HG02973 (cell line): Measurements from ENCODE around the gene LCN6.
"Not testable (repeated sequence)": the region's sequence is repeated elsewhere in the genome, so short reads cannot be mapped to it uniquely, and the experiment has no call there.

ENCODE experiments used
- ATAC-seq: cut with Tn5 transposase; IDR thresholded peaks from one replicate; pipeline ENCODE4 v1.9.1; 2021; ENCODE audit warnings: moderate library complexity; ENCODE audit not compliant: unreplicated experiment

The LCN6 gene

DNA sequence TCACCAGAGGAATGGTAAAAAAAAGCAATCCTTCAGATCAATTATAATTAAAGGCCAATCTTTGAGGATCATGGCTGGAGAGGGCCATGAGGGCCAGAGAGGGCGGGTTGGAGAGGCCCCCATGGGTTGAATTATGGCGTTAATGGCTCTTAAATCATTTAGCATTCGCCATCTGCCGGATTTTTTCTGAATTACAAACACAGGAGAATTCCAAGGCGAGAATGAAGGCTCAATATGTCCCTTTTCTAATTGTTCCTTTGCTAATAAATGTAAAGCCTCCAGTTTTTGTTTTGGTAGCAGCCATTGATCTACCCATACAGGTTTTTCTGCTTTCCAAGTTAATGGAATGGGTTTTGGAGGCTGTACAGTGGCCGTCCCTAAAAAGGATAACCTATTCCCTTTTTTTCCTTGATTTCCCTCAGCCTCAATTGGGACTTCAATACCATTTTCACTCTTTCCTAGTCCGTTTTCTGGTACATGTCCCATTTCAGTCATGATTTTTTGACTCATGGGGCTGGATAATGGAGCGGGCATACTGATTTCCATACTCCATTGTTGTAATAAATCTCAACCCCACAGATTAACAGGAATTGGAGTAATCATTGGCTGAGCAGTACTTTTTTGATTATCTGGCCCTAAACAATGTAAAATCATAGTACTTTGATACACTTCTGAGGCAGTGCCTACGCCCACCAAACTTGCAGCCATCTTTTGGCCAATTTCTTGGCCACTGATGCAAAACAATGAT is 36.1 kb upstream of the LCN6 start:
- no peak for ATAC-seq

DNA sequence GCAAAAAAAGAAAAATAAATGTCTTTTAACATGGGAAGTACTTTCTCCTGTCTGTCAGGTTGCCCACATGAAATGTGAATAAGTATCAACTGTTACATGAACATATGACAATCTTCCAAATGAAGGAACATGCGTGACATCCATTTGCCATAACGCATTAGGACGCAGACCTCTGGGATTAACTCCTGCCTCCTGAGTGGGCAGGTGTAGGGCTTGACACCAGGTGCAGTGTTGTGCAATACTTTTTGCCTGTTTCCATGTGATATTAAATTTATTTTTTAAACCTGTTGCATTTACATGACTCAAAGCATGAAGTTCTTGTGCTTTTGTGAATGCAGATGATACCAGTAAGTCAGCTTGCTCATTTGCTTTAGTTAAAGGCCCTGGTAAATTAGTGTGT is 34.1 kb upstream of the LCN6 start:
- ATAC-seq: no peak

DNA sequence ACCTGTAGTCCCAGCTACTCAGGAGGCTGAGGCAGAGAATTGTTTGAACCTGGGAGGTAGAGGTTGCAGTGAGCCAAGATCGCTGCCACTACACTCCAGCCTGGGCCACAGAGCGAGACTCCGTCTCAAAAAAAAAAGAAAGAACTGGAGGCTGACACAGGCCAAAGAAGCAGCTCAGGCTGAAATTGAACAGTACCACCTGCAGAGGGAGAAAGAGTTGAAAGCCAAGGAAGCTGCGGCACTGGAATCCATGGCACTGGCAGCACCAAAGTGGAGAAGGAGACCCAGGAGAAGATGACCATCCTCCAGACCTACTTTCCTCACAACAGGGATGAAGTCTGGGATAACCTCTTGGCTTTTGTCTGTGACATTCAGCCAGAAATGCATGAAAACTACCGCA is 31.5 kb upstream of the LCN6 start:
- no peak for ATAC-seq

DNA sequence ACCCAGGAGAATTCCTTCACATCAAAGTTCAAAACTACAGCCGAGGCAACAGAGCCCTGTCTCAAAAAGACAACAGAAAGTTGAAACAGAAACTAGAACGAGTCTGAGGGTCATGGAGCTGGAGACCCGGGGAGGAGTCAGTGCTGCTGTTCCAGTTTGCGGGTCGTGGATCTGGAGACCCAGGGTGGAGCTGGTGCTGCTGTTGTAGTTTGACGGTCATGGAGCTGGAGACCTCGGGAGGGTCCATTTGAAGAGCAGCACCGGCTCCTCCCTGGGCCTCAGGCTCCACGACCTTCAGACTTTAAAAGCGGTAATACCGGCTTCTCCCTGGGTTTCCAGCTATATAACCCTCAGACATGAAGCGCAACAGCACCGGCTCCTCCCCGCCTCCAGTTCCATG is 29.0 kb upstream of the LCN6 start:
- no peak for ATAC-seq

DNA sequence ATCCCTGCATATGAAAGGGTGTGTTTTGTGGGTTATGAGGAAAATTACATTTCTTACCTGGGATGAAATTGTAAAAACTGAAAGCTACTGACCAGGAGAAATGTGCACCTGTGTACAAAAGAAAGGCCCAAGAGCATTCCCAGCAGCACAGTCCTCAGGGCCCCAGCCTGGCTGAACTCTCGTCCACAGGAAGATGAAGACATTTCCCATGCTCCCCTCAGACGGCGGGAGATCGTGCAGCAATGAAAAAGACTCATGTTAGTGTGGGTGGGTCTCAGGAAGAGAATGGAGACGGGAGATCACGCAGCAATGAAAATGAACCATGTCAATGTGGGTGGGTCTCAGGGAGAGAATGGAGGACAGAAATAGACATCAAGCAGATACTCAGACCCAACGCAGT is 28.6 kb upstream of the LCN6 start:
- ATAC-seq: no peak

DNA sequence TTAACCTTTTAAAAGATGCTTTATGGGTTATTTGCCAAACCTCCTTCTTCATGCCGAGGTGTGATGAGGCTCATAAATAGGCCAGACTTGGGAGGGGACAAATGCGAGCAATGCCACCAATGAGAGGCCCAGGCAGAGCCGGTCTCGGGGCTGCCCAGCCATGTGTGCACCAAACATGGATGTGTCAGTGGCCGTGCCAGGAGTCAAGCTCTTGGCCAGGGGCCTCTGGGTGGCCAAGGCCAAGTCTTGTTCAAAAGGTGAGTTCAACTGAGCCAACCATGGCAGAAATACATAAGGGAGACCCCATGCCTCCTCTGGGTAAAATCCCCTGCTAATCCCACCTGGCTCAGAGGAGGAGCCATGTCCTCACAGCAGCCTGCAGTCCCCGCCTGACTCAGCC is 26.9 kb upstream of the LCN6 start:
- ATAC-seq: no peak

DNA sequence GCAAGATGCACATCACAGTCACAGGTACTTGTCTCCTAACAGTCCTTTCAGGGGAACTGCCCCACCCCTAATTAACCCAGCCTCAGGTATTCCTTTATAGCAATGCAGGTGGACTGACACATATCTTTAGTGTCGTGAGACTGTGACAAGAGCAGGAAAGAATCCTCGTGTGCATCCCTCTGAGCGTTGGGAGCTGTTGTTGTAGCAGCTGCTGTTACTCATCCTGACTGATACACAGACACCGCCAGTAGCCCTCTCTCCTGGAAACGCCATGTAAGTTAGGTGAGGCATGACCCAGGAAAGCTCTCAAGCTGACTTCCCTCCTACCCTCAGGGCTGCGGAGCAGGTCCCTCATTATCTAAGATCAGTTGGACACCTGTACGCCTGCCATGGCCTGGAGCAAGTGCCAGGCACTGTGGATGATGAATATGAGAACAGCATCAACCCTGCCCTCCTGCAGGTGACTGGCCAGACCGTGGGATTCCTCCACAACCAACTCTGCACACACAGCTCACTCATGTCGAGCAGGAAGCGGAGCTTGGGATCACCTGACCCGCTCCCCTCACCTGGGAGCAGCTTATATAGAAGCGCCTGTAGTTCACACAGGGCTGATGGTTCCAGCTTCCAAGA is 26.2 kb upstream of the LCN6 start:
- ATAC-seq: no peak

DNA sequence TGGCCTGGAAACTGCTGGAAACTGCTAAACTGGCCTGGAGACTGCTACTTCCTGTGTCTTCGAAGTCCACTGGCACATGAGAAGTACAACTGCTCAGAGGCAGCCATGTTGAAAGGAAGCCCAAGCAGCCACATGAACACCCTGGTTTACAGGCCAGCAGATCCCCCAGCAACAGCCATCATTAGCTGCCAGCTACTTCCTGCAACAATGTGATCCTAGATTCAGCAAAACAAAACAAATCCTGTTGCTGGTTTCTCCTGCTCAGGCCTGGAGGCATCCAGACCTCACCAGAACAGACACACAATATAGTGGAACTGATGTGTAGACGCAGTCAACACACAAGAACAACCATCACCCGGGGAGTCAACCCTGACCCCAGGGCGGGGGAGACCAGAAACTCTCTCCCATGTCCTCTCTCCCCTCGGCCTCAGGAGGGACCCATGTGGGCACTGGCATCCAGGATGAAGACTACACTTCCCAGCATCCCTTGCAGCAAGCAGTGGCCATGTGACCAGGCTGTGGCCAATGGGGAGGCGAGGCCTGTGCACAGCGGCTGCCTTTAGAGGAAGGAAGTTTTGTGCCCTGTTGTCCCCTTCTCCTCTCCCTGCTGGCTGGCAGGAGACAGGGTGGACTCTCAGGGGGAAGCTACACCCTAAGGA is 25.2 kb upstream of the LCN6 start:
- ATAC-seq: no peak

DNA sequence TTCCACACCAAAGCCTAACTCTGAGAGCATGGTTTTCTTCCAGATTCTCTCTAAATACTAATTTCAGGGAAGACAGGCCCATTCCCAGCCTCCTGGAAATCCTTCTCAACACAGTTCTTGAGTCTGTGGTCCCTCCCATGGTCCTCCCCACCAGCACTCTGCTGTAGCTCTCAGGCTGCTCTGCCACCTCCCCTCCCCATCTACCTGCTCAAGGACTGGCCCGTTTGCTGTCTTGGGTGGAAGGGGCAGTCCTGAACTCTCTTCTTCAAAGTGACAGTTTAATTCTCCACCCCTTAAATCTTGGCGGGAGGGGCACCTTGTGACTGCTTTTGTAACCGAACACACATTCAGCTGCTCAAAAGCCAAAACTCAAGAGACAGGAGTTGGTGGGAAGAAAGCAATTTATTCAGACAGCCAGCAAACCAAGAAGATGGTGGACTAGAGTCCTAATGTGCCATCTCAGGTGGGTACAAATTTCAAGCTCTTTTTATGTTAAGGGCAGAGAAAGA is 23.6 kb upstream of the LCN6 start:
- no peak for ATAC-seq

DNA sequence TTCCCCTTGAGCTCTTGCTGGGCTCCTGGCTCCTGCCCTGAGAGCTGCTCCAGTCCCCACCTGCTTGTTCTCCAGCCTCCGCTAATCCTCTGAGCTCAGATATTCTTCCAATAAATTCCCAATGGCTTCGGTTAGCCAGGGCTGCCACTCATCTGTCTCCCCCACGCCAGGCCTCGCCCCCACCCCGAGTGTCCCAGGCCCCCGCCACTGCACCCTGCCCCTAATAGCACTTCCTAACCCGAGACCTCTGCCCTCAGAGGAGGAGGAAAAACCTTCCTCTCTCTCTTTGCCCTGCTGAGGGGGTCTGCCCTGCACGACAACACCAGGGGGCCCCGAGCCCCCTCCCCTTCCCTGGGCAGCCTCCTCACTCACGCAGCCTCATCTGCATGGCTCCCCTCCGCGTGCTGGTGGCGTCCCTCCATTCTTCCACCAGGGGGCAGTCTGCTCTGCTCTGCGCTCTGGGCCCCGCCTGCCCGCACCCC is 21.4 kb upstream of the LCN6 start:
- no peak for ATAC-seq

DNA sequence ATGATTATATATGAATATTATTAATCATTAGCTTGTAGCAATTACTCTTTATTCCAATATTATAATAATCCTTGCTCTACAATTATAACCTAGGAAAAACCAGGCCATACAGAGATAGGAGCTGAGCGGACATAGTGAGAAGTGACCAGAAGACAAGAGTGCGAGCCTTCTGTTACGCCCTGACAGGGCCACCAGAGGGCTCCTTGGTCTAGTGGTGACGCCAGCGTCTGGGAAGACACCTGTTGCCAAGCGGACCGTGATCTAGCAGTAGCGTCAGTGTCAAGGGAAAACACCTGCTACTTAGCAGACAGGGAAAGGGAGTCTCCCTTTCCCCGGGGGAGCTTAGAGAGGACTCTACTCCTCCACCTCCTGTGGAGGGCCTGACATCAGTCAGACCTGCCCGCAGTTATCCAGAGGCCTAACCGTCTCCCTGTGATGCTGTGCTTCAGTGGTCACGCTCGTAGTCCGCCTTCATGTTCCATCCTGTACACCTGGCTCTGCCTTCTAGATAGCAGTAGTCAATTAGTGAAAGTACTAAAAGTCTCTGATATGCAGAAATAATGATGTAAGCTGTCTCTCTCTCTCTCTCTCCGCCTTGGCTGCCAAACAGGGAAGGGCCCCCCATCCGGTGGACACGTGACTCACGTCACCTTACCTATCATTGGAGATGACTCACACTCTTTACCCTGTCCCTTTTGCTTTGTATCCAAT is 18.2 kb upstream of the LCN6 start:
- ATAC-seq: not testable (repeated sequence)

DNA sequence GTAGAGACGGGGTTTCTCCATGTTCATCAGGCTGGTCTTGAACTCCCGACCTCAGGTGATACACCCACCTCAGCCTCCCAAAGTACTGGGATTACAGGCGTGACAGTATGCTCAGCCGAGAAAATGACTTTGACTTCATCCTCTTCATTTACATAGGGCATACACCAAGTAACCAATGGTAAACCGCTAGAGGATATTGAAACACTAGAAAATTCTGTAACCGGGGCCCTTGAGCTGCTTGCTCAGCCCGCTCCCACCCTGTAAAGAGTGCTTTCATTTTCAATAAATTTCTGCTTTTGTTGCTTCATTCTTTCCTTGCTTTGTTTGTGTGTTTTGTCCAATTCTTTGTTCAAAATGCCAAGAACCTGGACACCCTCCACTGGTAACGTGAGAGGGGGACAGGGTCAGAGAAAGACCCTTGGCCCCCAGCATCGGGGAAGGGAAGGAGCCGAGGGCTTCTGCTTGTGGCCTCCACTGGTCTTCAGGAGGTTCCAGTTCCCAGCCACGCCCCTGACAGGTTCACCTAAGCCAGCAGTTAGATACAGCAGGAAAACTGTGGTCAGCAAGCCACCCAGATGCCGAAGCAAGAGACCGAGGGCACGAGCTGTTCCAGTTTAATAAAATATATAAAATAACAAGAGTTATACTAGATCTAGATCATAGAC is 17.6 kb upstream of the LCN6 start:
- ATAC-seq: not testable (repeated sequence)

DNA sequence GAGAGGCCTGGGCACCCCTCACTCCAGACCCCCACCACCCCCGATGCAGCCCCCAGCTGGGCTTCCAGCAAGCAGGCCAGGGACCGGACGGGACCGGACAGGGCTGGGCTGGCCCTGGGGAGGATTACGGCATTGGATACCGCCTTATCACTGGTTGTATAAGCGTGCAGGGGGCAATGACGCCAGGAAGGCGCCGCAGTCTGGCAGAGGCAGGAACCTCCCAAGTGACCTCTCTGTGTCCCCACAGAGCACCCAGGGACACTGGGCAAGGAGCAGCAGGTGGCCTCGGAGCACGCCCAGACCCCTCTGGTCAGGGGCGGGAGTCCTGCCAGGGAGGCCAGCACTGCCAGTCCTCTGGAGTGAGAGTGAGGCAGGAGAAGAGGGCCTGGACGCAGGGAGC is 16.7 kb upstream of the LCN6 start:
- ATAC-seq: no peak

DNA sequence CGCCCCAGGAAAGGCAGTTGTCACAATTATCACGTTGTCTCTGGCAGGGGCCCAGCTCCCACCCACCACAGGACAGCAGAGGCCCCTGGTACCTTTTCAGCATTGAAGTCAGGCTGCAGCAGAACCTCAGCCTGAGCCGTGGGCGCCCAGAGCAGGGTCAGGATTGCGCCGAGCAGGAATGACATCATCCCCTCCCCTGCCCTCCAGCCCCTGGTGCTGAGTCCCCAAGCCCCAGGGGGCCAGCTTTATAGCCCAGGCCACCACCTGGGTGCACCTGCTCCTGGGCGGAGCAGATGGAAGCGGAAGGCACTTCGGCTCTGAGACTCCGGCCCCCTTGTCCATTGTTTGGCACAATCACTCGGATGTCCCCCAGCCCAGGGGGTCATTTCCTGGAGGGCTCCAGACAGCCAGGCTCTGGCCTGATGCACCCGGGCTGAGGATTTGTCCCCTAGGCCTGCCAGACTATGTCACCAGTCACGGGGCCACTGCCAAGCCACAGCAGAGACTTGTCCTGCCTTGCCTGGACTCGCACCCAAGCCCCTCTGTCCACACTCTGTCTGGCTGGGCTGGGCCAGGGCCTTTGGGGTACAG is 16.1 kb upstream of the LCN6 start, which contains the start of gene LCN15:
LCN15 (minus strand) TSS at position 218 of the 591 bp plus-strand sequence; CDS start at position 188, 30 bp downstream.
- no peak for ATAC-seq

DNA sequence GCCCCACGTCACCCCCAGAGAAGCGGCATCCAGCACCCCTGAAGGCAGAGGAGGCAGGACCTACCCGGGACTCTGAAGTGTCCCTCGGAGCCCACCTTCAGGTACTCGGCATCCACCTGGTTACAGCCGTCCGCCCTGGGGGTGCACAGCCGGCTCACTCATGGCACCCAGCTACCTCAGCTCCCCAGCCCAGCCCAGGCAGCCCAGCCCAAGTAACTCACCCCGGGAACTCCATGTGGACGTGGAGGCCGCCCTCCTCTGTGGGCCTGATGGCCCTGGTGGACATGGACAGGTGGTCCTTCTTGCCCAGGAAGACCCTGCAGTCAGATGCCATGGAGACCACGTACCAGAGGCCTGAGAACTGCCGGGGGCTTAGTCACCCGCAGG is 15.3 kb upstream of the LCN6 start:
- ATAC-seq: no peak

DNA sequence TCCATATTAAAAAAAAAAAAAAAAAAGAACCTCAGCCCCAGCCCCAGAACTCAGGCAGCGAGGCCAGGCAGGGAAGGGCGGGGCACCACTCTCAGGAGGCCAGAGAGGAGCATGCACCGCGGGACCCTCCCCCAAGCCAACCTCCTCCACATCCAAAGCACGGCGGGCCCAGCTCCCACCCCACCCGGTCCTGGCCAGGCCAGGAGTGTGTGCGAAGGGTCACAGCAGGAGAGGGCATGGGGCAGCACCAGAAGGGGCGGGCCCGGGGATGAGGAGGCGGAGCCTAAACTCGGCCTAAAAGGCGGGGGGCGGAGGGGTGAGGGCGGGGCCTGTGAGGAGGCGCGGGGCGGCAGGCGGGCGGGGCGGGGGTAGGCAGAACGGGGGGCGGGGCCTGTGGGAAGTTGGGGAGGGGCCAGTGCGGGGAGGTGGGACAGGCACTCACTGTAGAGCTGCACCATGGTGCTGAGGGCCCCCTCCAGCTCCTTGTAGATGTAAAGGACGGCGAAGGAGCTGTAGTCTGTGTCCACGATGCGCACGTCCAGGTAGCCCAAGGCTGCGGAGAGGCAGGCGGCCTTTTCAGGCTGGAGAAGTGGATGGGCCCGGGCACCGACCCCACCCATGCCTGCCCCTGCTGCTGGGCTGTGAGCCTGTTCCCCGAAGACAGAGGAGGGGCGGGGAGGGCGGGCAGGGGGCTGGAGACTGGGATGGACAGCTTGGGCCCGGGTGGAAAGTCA is 14.8 kb upstream of the LCN6 start:
- ATAC-seq: no peak

DNA sequence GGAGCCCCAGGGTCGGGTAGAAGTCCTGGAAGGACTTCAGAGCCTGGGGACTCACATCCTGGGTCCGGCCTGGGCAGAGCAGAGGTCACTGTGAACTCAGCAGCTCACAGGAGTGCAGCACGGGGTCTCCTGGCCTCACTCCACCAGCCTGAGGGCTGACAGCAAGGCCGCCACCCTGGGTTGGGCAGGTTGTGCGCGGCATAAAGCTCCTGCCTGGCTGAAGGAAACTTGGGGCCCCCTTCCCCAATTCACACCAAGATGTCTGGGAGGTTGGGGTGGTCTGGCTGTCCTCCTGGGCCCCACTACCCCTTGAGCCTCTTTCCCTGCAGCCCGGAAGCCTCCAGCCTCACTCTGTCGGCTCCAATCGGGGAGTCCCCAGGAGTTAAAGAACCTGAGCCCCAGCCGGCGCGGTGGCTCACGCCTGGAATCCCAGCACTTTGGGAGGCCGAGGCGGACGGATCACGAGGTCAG is 13.9 kb upstream of the LCN6 start:
- no peak for ATAC-seq

DNA sequence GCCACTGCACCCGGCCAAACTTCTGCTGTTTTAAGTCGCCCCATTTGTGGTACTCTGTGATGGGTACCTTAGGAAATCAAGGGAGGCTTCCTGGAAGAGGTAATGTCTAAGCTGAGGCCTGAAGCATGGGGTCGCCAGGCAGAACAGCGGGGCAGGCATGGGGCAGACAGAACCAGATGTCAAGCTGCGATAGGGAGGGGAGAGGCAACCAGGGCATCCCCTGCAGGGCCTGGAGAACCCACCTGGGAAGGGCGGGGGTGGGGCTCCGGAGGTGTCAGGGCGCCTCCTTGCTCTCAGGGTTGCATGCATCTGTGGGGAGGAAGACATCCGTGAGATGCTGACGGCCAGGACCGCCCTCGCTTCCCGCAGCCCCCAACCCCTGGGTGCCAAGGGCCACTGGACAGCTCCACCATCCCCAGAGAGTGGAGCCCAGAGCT is 13.2 kb upstream of the LCN6 start:
- ATAC-seq: no peak

DNA sequence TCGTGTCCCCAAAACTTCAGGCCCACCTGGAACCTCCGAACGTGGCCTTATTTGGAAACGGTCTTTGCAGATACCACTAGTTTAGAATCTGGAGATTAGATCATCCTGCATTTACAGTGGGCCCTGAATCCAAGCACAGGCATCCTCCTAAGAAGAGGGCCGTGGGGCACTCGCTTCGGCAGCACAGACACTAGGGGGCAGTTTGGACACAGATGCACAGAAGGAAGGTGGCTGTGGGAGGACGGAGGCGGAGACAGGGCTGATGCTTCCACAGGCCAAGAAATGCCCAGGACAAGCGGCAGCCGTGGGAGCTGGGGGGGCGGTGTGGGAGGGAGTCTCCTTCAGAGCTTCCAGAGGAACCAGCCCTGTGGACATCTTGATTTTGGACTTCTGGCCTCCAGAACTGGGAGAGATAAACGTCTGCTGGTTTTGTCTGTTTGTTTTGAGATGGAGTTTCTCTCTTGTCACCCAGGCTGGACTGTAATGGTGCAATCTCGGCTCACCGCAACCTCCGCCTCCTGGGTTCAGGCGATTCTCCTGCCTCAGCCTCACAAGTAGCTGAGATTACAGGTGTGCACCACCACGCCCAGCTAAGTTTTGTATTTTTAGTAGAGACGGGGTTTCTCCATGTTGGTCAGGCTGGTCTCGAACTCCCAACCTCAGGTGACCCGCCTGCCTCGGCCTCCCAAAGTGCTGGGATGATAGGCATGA is 12.7 kb upstream of the LCN6 start:
- not testable (repeated sequence) for ATAC-seq
